Upper lobe of right lung (tissue), 1 donor: ENCODE results near the gene GOLGA6A. TPM values are rescaled to one million over a fixed set of nuclear protein-coding genes. Genes with fewer than 3 reads are reported as not detected.

Experiments used
- ATAC-seq: fragments of 200-7000 bp; cut with Tn5 transposase; one replicate; pipeline ENCODE4 v1.9.1; 2020; ENCODE audit warnings: mild to moderate bottlenecking, moderate library complexity
- DNase-seq: peaks from one replicate; pipeline ENCODE4 v3.0.0-alpha.2; 2020
- H3K27ac ChIP-seq: fragments of 200-600 bp; one replicate; pipeline ENCODE4 v1.8.0; 2022
- H3K27me3 ChIP-seq: fragments of 200-600 bp; one replicate; pipeline ENCODE4 v1.8.0; 2022; ENCODE audit warnings: mild to moderate bottlenecking
- H3K36me3 ChIP-seq: fragments of 200-600 bp; one replicate; pipeline ENCODE4 v1.8.0; 2022
- H3K4me1 ChIP-seq: fragments of 200-600 bp; one replicate; pipeline ENCODE4 v1.8.0; 2022
- H3K4me3 ChIP-seq: fragments of 200-600 bp; one replicate; pipeline ENCODE4 v1.8.0; 2022; ENCODE audit warnings: mild to moderate bottlenecking
- H3K9me3 ChIP-seq: fragments of 200-600 bp; one replicate; pipeline ENCODE4 v1.8.0; 2022
- CTCF ChIP-seq: fragments of 200-600 bp; IDR thresholded peaks from one replicate; pipeline ENCODE4 v1.8.0; 2022; ENCODE audit warnings: antibody characterized with exemption
- intact Hi-C: fragments of 100-400 bp; cut with DNase I; formaldehyde crosslinking; loops from one replicate; pipeline ENCODE4 v1.11.0; 2022
- total RNA-seq: library from RNA; stranded (reverse); fragmentation: NEBNext Ultra II Directional; extraction: Animal tissue kit (Norgen Biotek cat#: 25700); gene quantifications from one replicate; pipeline ENCODE4 v1.2.1, GENCODE V29; 2021
- donor health status: DM: no; HTN: yes; CAD: no; lungs with severe emphysema.

GOLGA6A gene
- total RNA-seq, 1 donor from 2014 or later = not detected

GRCh38 chr15:74041777-74042435 lies 40.4 kb downstream of the GOLGA6A start:
- Histone ChIP-seq H3K4me1 (peaks cover 27% of the 10 kb centered on the region), H3K9me3 (no peaks in the 10 kb centered on the region), H3K4me3 (no peak overlapping the region), H3K27ac (no peak overlapping the region), H3K36me3 (peaks cover 28% of the 10 kb centered on the region), H3K27me3 (no peaks in the 10 kb centered on the region)
- no peak for ATAC-seq
- no peak for DNase-seq
- intact Hi-C loops = no loop called here
- TF ChIP-seq CTCF = no peak

GRCh38 chr15:74041311-74041756 lies 41.0 kb downstream of the GOLGA6A start:
- no peaks in the 10 kb centered on the region for H3K9me3 ChIP-seq
- peaks cover 27% of the 10 kb centered on the region for H3K4me1 ChIP-seq
- H3K36me3 ChIP-seq = peaks cover 33% of the 10 kb centered on the region
- ATAC-seq (no peak), DNase-seq (no peak)
- TF ChIP-seq CTCF = no peak
- H3K27ac ChIP-seq = peak overlapping the region; percentile 68
- H3K4me3 ChIP-seq = no peak overlapping the region
- no peaks in the 10 kb centered on the region for H3K27me3 ChIP-seq
- intact Hi-C loops = no loop called here

- DNase-seq = no peak
- intact Hi-C loops = no loop called here
- Histone ChIP-seq H3K27me3 (no peaks in the 10 kb centered on the region), H3K4me3 (no peak overlapping the region), H3K36me3 (peaks cover 44% of the 10 kb centered on the region), H3K27ac (peak overlapping the region; percentile 68), H3K9me3 (no peaks in the 10 kb centered on the region), H3K4me1 (peaks cover 27% of the 10 kb centered on the region)
- peak; percentile 1 for ATAC-seq
- TF ChIP-seq CTCF = no peak
These were observed 42.1 kb downstream of the GOLGA6A start for GRCh38 chr15:74040109-74040850.

GRCh38 chr15:74039656-74040010 lies 42.7 kb downstream of the GOLGA6A start:
- no peak for TF ChIP-seq CTCF
- ATAC-seq (no peak), DNase-seq (no peak)
- Histone ChIP-seq H3K36me3 (peaks cover 50% of the 10 kb centered on the region), H3K27me3 (no peaks in the 10 kb centered on the region), H3K4me3 (no peak overlapping the region), H3K4me1 (peaks cover 26% of the 10 kb centered on the region), H3K9me3 (no peaks in the 10 kb centered on the region), H3K27ac (peak overlapping the region; percentile 68)
- intact Hi-C loops = no loop called here

- no peak for TF ChIP-seq CTCF
- peaks cover 50% of the 10 kb centered on the region for H3K36me3 ChIP-seq
- intact Hi-C loops = no loop called here
- peak overlapping the region; percentile 68 for H3K27ac ChIP-seq
- H3K4me1 ChIP-seq = peaks cover 22% of the 10 kb centered on the region
- H3K27me3 ChIP-seq = no peaks in the 10 kb centered on the region
- H3K9me3 ChIP-seq = no peaks in the 10 kb centered on the region
- H3K4me3 ChIP-seq = no peak overlapping the region
- no peak for ATAC-seq
- DNase-seq = no peak
These were observed 43.4 kb downstream of the GOLGA6A start for GRCh38 chr15:74038707-74039655.
